HEK293 (cell line): ENCODE data around the gene KLC4.
"Not testable (repeated sequence)": the region's sequence is repeated elsewhere in the genome, so short reads cannot be mapped to it uniquely, and the experiment has no call there.

Experiments used
- ZNF354C ChIP-seq: fragments of 450-650 bp; formaldehyde crosslinking; IDR thresholded peaks from 2 replicates; pipeline ENCODE4 v1.5.1; 2016; ENCODE audit warnings: missing biosample characterization, missing genetic modification characterization, low read depth, borderline replicate concordance
- TF ChIP-seq, protein P1 (sequence below): fragments of 450-650 bp; formaldehyde crosslinking; IDR thresholded peaks from 2 replicates; pipeline ENCODE4 v1.5.1; 2016; ENCODE audit warnings: missing biosample characterization, missing genetic modification characterization

DNA sequence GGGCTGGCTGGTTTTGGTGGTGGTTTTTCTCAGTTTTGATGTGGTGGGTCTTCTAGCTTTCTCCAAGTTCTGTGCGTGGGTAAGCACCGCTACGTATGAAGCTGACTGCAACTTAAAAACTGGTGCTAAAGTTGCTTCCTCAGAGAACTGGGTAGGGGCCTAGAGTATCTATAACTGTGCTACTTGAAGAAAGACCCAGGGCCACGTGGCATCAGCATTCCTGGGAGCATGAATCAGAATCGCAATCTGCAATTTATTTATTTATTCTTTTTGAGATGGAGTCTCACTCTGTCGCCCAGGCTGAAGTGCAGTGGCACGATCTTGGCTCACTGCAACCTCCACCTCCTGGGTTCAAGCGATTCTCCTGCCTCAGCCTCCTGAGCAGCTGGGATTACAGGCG lies 22.5 kb downstream of the KLC4 start:
- TF ChIP-seq, protein P1, sequence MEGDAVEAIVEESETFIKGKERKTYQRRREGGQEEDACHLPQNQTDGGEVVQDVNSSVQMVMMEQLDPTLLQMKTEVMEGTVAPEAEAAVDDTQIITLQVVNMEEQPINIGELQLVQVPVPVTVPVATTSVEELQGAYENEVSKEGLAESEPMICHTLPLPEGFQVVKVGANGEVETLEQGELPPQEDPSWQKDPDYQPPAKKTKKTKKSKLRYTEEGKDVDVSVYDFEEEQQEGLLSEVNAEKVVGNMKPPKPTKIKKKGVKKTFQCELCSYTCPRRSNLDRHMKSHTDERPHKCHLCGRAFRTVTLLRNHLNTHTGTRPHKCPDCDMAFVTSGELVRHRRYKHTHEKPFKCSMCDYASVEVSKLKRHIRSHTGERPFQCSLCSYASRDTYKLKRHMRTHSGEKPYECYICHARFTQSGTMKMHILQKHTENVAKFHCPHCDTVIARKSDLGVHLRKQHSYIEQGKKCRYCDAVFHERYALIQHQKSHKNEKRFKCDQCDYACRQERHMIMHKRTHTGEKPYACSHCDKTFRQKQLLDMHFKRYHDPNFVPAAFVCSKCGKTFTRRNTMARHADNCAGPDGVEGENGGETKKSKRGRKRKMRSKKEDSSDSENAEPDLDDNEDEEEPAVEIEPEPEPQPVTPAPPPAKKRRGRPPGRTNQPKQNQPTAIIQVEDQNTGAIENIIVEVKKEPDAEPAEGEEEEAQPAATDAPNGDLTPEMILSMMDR, result not testable (repeated sequence)
- not testable (repeated sequence) for TF ChIP-seq ZNF354C (tag by site-specific recombination)
